Muscle of arm (tissue), 12 donors: ENCODE data around the gene PLD4. TPM values are rescaled to one million over a fixed set of nuclear protein-coding genes. Genes with fewer than 3 reads are reported as not detected.

Experiments
- polyA plus RNA-seq, 12 donors: library from polyadenylated mRNA; unstranded; fragments of 120-200 nt; gene quantifications; one replicate each; pipeline ENCODE4 v1.2.1, GENCODE V29; 2013; ENCODE audit not compliant: insufficient read length in 12 of 12

PLD4 gene
- polyA plus RNA-seq, 12 donors: 2.6 to 20.5 (median 3.7) TPM; not detected in 1

Other genes starting within 250 kb of the PLD4 start
- 10 to 100 TPM in 11 of 12 donors, not detected in 1; 28.8 to 60.9 (median 40.2) TPM for gene INF2, start 235.3 kb upstream of the PLD4 start, polyA plus RNA-seq
- gene ADSS1, start 200.7 kb upstream of the PLD4 start, polyA plus RNA-seq: 10 to 100 TPM in 11 of 12 donors, not detected in 1; 23.0 to 88.2 (median 55.5) TPM
- 10 to 100 TPM in 11 of 12 donors, not detected in 1; 39.2 to 76.0 (median 55.4) TPM for gene SIVA1, start 171.7 kb upstream of the PLD4 start, polyA plus RNA-seq
- 100 to 1,000 TPM in 11 of 12 donors, not detected in 1; 133 to 212 (median 155) TPM for gene AKT1, start 129.1 kb upstream of the PLD4 start, polyA plus RNA-seq
- 10 to 100 TPM in 1 of 12 donors, 1 to 10 TPM in 10, not detected in 1; 3.4 to 11.3 (median 5.5) TPM for gene ZBTB42, start 123.8 kb upstream of the PLD4 start, polyA plus RNA-seq
- 10 to 100 TPM in 1 of 12 donors, 1 to 10 TPM in 10, not detected in 1; 1.4 to 15.4 (median 2.3) TPM for gene CEP170B, start 59.6 kb upstream of the PLD4 start, polyA plus RNA-seq
- 10 to 100 TPM in 9 of 12 donors, 1 to 10 TPM in 2, not detected in 1; 6.4 to 35.1 (median 14.8) TPM for gene AHNAK2, start 53.5 kb downstream of the PLD4 start, polyA plus RNA-seq
- gene CLBA1, start 60.9 kb downstream of the PLD4 start, polyA plus RNA-seq: 1 to 10 TPM in 11 of 12 donors, not detected in 1; 2.9 to 6.7 (median 4.6) TPM
- 10 to 100 TPM in 11 of 12 donors, not detected in 1; 11.5 to 23.7 (median 15.7) TPM for gene CDCA4, start 96.2 kb downstream of the PLD4 start, polyA plus RNA-seq
- gene GPR132, start 140.6 kb downstream of the PLD4 start, polyA plus RNA-seq: 1 to 10 TPM in 1 of 12 donors, under 1 TPM in 9, not detected in 2; 0.49 to 2.2 (median 0.69) TPM
- 10 to 100 TPM in 11 of 12 donors, not detected in 1; 23.7 to 54.1 (median 34.0) TPM for gene JAG2, start 243.9 kb downstream of the PLD4 start, polyA plus RNA-seq